ENCODE results near the gene CLCF1. TPM values are rescaled to one million over a fixed set of nuclear protein-coding genes. Genes with fewer than 3 reads are reported as not detected.

Gene CLCF1
- total and polyA plus RNA-seq, 10 of the 15 experiments (the other 5 are each of a cell fraction or from before 2014, with no cell fraction given): 0.16 to 2.1 (median 0.63) TPM; not detected in 1

- RAD21 ChIA-PET (ENCODE audit: unreplicated experiment): interaction anchor here (1.2 to 7.8 kb wide), 4 partner anchors 28 to 234 kb away, joined by 4 to 75 read pairs (median 38); partner anchors contain the start of gene POLD4
- POLR2A ChIA-PET: interaction anchor here (0.8 to 1.5 kb wide), 7 partner anchors 14 to 47 kb away, joined by 3 to 5 read pairs (median 3); no protein-coding TSS in a partner anchor
- Histone ChIP-seq H3K4me3 (no peak overlapping the region), H3K27me3 (replicated peaks in 1 of 2; ENCODE audit: control insufficient read depth in 2 of 2, insufficient read depth in 2 of 2, low read length in 1 of 2) (no peaks in the 10 kb centered on the region), H3K4me1 (ENCODE audit: control insufficient read depth, insufficient read depth, low read length) (peaks cover 3% of the 10 kb centered on the region), H4K20me1 (ENCODE audit: control insufficient read depth, insufficient read depth) (no peaks in the 10 kb centered on the region), H3K9me3 (replicated peaks; ENCODE audit: control insufficient read depth, insufficient read depth, low read length) (no peaks in the 10 kb centered on the region), H2AFZ (ENCODE audit: control insufficient read depth, low read depth, low read length) (no peak overlapping the region), H3K36me3 (ENCODE audit: control insufficient read depth in 2 of 2, insufficient read depth in 2 of 2, low read length in 1 of 2) (no peaks in the 10 kb centered on the region), H3K79me2 (ENCODE audit: control insufficient read depth, insufficient read depth, low read length) (no peaks in the 10 kb centered on the region), H3K9ac (ENCODE audit: control insufficient read depth, insufficient read depth, low read length) (no peak overlapping the region), H3K27ac (ENCODE audit: control insufficient read depth, insufficient read depth) (no peak overlapping the region), H3K4me2 (ENCODE audit: control insufficient read depth, insufficient read depth) (no peak overlapping the region)
- CTCF ChIA-PET: interaction anchor here (0.6 to 12.1 kb wide), 8 partner anchors 10 to 233 kb away, joined by 4 to 151 read pairs (median 11); partner anchors contain the start of genes ANKRD13D, POLD4 and SSH3
- WGBS (ENCODE audit: insufficient coverage, insufficient replicate concordance, low lambda C conversion rate, missing lambda C conversion rate): 85% methylated on average over 9 of the region's 9 CpGs
- FAIRE-seq: no peak
- SMC1A ChIA-PET (ENCODE audit: uncharacterized antibody, unreplicated experiment): interaction anchor here (0.6 to 5.1 kb wide), 4 partner anchors 22 to 226 kb away, joined by 4 to 65 read pairs (median 16); partner anchors contain the start of gene GRK2
- intact Hi-C loops (cut with micrococcal nuclease; ENCODE audit: unreplicated experiment) (no loop called here), in situ Hi-C loops (cut with MboI) (loop anchor here (5.0 kb wide), 1 partner anchor 53 kb away; no protein-coding TSS in a partner anchor)
- ATAC-seq: no peak
- DNase-seq (ENCODE audit: low read depth, low spot score): no peak
- TF ChIP-seq POLR2AphosphoS5 (IDR thresholded peaks at IDR 0.05; ENCODE audit: low read length) (no peak), MLLT1 (IDR thresholded peaks at IDR 0.05) (no peak), SIN3A (IDR thresholded peaks at IDR 0.05; ENCODE audit: low read depth, low read length) (no peak), RCOR1 (conservative IDR thresholded peaks at IDR 0.05; ENCODE audit: low read depth, low read length) (no peak), IKZF1 (conservative IDR thresholded peaks at IDR 0.05) (no peak), CEBPB (IDR thresholded peaks at IDR 0.05; ENCODE audit: borderline replicate concordance in 1 of 2, low read depth in 2 of 2, low read length in 2 of 2) (no peak), ATF3 (IDR thresholded peaks at IDR 0.05; ENCODE audit: borderline replicate concordance, extremely low read depth, low read depth, low read length) (no peak), TBL1XR1 (IDR thresholded peaks at IDR 0.05; ENCODE audit: low read depth, low read length) (no peak), CEBPZ (IDR thresholded peaks at IDR 0.05; ENCODE audit: low read depth, low read length) (no peak), MYC (IDR thresholded peaks at IDR 0.05; ENCODE audit: insufficient read depth, insufficient read length, insufficient replicate concordance, low read length, severe bottlenecking) (no peak), NRF1 (conservative IDR thresholded peaks at IDR 0.05; ENCODE audit: low read depth, low read length) (no peak), PML (IDR thresholded peaks at IDR 0.05; ENCODE audit: low read length) (no peak), MYB (IDR thresholded peaks at IDR 0.05; ENCODE audit: borderline replicate concordance, low read depth, low read length) (no peak)
- BruUV-seq (replicated peaks): no TSS peak
Measured at GRCh38 chr11:67315325-67315909, 58.0 kb downstream of the CLCF1 start.
